HG03097 (cell line): ENCODE data around the gene MNT.
A peak's percentile ranks its signal among the peaks of the same experiment; 100 is the strongest.

Experiments
- ATAC-seq: cut with Tn5 transposase; IDR thresholded peaks from one replicate; pipeline ENCODE4 v1.9.1; 2021; ENCODE audit not compliant: unreplicated experiment, low FRiP score

Gene MNT

DNA sequence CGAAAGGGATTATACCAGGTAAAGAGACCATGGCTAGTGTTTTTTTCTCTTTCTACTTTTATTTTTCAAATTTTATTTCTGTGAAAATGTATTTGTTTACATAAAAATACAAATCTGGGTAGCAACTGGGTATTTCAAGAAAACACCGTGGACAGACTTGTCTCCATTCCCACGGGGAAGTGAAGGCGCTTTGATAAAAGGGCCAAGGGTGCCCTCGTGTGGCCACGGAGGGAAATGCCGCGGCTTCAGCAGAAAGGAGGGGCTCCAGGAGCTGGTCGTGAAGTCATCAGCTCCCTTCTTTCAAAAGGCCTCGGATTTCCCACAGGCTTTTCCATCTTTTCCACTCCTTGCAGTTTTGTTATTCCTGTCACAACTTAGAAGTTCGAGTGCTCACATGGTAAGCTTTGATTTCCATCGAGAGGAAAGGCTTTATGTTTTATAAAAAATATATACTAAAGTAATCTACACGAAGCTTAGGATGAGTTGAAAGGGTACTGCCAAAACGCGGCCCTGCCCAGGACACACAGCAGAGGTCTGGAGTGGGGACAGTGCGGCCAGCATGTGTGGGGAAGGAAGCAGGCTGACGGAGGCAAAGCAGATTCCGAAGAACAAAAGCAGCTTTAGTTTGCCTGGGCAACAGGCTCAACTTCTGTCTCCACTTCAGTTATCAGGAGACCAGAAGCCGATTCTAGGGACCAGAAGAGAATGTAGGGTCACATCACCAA lies 15.3 kb upstream of the MNT start:
- no peak for ATAC-seq

DNA sequence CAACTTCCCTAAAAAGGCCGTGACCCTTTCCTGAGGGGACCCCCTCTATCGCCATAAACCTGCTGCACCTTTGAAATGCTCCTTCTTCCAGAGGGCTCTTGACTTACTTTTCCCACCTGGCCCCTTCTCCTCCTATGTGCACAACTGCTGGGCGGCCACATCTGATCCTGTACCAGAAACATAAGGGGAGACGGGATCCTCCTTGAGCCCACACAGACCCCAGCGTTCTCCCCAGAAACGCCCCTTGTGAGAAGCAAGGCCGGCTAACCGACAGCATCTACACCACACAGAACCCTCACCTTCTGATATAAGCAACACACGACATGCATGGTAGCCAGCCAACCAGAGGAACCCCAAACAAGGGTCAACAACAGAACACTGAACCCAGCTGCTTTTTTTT lies 14.2 kb upstream of the MNT start:
- no peak for ATAC-seq

DNA sequence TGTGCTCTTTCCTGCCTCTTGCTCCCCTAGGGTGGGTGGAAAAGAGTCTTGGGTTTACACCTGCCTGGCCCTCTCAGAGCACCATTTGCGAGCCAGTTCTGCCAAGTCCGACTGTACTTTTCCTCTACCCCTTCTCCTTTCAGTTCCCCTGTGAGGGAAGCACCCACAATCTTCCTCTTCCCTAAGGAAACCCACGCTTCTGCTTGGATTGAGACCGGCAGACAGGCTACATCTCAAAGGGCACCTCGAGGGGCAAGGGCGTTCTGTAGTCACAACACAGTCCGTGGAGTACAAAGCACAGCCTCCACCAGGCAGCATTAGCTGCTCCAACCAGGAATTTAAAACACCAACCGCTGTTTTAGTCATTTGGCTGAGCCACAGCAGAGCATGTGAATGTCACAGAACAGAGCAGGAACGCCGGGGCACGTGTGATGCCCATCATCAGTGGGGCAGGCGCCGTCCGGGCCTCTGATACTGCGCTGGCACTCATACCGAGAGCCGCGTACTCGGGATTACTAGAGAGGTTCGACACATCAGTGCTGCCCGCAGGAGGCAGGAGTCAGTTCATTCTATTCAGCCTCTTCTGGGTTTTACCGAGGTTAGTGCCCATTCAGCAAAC lies 13.7 kb upstream of the MNT start:
- ATAC-seq, result no peak

DNA sequence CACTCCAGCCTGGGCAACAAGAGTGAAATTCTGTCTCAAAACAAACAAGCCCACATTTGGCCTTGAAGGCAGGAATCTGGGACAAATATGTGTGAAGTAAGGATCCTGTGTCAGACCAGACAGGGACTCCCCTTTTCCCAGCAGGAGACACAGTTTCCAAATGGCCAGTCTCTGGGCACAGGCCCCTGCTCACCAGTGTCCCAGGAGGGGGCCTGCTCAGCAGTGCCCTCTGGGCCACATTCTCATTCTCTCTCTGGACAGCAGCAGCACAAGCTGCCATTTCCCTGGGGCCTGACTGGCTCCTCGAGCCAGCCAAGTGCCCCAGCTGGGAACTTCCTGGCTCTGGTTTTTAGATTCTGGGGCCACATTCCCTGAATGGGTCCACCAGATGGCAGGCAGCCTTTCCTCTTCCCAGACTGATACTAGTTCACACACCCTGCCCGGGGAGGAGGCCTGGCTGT lies 11.7 kb upstream of the MNT start:
- no peak for ATAC-seq

DNA sequence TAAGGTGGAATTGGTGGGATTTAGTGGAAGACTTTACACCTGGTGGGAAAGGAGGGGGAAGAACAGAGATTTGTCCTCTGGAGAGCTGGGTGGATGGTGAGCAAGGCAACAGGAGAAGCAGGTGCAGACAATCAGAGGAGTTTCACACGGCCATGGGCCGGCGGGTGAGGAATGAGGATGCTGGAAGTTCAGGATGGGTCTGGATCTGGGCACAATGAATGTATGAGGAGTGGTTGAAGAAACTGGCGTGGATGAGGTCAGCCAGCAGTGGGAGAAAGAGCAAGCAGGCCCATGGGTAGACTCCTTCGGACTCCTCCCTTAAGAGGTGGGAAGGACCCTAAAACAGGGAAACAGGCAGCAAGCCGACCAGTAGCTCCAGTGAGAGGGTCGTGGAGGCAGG lies 10.1 kb upstream of the MNT start:
- ATAC-seq, result no peak

DNA sequence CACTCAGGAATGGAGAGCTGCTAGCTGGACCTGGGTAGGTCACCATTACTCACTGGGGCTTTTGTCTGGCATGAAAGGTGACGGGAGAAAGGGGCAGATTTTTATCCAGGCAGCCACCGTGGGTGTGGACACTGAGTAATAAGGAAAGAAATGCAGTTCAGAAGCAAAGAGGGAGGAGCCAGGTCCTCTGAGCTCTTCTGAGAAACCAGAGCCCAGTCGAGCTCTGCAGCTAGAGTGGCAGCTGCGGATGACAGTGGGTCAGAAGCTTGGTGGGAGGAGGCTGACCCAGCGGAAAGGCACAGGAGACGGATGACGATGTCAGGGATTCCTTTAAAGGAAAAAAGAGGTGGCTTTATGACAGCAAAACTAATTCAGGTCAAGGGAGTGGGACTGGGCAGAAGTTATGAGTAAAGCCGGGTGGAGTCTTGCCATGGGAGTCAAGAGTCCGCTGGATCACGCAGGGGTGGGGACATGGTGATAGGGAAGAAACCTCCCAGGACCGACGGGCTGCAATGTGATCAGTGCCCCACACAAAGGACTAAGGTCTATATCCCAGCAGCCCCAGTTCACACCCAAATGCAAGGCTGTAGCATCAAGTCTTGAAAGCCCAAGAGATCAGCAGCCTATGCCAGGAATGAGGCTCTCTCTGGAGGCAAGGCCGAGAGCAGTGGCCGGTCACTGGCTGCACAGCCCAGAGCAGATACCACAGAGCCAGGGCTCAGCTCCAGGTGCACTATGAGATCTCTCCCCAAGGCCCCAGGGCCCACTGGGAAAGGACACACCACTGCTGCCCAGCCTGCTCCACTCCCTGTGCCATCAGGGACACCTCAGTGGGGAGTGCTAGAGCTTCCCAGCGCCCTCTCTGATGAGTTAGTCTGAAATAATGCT lies 6.3 kb upstream of the MNT start:
- no peak for ATAC-seq

DNA sequence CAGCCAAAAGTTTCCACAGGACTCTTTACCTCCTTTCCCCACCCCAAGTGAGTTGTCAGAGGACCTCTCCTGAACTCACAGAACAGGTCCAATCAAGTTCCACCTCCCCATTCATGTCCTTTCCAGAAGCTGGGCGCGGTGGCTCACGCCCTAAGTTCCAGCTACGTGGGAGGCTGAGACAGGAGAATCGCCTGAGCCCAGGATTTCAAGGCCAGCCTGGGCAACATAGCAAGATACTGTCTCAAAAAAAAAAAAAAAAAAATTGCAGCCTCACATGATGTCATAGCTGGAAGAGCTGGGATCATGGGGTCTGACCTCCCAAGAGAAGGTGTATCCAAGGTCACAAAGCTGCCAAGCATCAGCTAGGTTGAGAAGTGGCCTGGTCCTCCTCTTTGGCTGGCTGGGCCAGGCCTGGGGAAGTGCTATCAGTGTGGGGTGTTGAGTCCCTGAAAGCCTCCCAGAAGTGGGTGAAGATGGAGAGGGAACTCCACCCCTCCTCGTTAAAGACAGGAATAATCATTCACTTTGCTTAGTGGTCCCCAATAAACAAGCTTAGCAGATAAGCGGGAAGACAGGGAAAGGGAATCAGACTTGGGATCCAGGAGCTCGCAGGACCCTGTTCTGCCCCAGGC lies 5.5 kb upstream of the MNT start:
- ATAC-seq, result no peak

DNA sequence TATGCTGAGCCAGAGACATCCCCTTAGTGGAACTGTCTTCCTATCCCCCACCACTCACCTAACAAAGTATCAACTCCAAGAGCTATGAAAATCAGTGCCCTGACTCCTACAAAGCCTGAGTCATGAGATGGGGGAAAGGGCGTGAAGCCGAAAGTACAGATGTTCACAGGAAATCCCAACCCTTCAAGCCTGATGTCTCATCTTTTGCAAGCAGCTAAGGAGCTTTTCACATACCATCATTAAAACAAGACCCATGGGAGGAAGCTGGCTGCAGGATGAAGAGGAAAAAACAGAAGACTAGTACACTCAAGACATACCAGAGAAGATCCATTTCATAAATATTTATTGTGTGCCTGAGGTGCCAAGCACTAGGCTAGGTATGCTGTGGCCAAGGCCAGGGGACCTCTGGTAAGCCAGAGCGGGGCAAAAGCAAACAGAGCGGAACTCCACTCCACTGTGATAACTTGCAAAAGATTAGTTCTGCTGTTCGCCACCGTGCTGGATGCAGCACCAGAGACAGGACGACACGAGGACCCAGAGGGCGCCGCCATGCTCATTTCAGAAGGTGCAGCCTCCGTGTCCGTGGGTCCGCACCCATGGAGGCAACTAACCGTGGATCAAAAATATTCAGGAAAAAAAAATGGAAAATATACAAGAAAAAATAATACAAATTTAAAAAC lies 4.5 kb upstream of the MNT start:
- no peak for ATAC-seq

DNA sequence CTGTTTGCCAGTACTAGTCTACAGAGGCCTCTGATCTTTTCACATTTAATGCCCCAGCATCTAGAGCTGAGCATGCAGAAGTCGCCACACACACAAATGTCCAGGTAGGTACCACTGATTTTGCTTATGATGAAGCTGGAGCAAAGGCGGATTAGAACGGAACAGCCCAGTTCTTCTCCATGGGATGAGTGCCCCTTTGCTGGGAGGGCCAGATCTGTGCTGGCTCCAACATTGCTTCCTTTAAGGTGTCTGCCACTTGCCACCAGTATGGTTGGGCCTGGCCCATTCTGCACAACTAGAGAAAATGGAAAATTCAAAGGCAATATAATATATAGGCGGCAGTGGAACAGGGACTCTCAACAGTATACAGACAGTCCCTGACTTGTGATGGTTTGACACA lies 2.2 kb upstream of the MNT start:
- no peak for ATAC-seq

DNA sequence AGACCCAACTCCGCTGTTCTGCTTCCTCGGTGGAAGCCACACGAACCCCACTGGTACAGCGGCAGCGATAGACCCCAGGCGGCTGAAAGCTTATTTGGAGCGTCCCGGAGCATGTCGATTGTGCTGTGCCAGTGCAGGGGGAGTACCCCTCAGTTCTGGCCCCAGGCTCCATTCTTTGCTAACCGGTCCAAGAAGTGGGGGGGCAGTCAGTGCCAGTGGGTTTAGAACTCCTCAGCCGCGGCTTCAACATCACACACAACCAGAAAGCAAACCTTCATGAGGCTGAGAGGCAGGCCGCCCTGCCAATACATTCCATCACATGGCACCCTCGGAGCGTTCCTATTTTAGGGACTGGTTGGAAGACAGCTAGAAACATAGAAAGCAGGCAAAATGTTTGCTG lies 1.7 kb upstream of the MNT start:
- no peak for ATAC-seq

DNA sequence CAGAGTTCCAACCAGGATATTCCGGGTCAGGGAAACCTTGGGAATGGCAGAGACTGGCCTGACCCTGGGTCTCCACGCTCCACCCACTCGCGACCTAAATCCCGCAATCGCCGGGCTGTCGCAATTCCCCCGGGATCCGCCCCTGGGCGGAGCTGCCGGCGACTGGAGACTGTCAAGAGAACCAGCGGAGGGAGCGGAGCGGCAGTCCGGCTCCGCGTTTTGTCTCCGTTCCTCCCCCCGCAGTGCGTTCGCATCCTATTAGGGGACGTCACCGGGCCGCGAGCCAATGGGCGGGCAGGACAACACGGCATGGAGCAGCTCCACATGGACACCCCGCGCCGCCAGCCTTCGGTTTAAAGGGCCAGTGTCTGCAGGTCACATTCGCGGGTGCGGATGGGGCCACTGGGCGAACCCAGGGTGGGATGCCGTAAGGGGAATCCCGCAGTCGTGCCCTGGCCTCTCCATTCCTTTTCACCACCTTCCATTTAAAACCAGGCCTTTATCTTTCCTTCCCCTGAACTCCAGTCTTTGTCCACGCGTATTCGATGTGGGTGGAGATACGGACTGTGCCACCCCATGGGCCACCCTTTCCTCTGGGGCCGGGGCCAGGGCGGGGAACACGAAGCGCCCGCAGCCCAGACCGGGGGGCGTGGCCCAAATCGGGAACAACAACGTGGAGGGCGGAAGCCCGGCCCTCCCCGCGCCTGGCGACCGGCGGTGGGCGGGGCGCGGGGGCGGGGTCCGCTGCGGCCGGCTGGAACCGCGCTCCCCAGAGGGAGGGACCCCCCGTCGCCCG lies 764 bp upstream of the MNT start:
- ATAC-seq, result peak; percentile 46

DNA sequence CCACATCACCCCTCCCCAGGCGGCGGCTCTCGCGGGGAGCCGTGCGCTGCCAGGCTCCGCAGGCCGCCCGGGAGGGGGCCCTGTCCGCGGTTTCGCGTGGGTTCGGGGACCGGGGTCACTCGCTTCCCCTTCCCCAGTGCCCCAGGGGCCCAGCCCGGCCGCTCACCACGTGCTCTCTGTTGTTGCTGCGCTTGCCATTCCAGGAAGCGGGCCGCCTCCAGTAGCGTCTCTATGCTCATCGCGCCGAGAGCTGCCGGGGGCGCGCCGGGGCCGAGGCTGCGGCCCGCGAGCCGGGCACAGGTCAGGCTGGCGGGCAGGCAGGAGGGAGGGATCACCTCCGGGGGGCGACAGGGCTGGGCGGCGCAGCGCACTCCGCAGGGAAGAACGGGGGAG lies 390 bp downstream of the MNT start:
- ATAC-seq, result no peak

DNA sequence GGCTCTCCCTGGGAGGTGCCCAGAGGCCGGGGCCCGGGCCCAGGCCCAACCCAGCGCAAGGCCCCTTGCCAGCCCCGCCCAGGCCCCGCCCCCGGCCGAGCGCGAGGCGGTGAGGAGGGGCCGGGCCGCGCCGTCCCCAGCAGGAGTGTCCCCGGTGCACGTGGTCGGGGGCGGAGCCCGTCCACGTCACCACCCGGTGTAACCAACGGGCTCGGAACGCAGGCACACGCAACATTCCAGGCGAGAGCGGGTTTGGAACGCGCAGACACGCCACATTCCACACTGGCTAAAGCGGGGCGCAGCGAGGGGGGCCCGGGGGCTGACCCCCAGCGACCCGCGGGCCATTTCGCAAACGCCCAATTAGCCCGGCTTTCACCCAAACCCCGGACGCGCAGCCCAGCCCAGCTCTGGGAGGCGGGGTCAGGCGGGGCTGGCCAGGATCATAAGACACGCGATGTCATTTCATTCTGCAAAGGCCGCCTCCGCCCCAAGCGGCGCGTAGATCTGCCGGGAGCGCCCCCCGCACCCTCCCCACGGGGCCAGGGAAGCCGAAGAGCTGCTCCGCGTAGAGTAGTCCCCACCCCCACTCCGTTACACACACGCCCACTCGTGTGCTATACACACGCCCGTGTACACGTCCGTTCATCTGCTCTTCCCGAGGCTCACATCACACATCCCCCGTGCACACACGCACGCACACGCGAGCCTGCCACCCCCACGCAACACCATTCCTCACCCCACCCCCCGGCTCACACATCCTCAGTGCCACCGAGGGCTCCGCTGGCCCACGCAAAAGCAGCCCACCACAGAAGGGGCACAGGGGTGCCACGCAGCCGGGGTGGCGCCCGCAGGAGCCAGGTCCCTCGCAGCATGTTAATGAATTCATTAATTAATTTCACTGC lies 1.0 kb downstream of the MNT start:
- peak; percentile 40 for ATAC-seq

DNA sequence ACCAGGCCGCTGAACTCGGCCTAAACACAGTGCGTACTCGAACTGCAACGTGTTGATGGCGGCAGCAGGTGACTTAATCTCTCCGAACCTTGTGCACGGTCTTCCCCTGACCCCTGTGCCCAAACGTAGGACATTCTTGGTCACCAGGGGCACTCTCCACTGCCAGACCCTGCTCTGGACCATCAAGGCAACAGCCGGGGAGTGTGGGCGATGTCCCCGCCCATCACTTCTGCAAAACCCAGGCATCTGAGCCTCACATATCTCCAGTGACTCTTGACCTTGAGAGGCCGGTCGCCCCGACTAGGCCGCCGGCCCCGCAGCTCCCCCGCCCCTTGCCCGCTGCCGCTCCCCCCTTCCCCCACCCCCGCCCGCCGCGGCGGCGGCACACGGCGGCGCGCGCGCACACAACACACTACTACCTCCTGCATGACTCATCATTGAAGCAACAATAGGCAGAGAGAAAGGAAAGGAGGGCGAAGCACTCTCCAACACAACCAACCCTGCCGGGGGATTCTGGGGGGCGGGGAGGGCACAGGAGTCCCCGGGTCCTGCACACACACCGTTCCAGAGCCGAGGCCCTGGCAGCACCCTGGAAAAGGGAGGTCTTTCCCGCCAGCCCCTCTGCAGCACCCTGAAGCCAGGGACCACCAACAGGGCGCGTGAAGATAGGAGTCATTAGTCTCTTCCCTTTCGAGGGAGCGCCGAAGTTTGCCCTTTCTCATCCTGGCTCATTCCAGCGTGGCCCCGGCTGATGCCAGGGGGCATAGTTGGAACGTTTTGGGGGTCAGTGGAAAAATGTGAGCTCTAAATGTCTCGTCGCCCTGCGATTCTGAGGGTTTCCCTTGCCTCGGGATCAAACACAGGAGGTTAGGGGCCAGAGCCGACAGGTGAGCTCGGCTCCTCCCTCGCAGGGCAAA lies 1.9 kb downstream of the MNT start:
- ATAC-seq, result no peak

DNA sequence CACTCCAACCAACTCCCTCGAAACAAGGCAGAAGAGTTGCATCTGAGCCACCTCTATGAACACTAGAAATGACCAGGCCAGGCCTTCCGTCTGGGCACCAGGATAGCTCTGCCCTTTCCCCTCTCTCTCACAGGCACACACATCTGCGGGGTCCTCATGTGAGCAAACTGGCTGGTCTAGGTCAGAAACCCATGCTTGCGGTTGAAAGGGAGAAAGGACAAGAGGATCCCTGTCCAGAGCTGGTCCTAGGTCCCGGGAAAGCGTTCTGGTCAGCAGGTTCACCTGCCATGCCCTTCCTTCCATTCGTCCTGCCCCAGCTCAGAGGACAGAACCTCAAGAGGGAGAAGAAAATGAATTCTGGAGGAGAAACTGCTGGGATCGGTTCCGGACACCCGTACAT lies 2.7 kb downstream of the MNT start:
- no peak for ATAC-seq

DNA sequence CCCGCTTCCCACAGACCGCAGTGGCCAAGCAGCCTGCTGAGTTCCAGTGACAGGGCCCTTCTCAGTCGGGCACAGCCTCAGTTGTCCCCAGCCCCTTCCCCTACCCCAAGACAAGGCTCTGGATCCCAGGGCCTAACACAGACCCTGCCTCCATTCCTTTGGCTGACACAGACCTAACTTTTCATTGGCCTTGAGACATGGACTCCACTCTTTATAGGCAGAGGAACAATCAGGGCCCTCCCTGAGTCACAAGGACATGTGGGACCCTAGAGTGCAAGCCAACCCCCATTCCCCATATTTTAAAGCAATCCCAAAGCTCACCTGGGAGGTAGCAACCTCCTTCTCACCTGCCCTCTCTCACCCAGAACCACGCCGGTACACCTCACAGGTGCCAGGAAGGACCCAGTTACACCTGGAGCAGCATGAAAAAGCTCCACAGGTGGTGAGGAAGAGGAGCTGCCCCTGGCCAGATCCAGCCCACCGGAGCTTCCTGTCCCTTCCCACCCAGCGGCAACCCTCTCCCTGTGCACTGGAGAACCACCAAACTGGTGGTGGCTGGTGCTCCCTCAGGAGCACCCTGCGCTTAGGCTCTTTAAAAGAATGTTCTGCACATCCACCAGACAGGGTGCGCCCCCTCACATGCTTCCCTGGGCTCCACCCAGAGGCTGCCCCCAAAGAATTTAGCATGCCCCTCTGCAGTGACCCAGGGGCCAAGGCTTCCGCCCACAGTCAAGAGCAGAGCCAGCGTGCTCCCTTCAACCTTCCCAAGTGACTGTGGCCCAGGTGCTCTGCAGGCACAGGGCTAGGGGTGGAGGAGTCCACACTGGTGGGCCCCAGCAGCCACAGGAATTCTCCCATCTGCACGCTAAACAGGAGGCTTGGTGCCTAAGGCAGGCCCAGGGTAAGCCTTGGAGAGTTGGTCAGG lies 3.4 kb downstream of the MNT start:
- no peak for ATAC-seq
